GM23338 (cell line): ENCODE results near the gene CGNL1.

Source experiments
- CREB1 ChIP-seq: fragments of 250-450 bp; sonication (Bioruptor Pico); IDR thresholded peaks from 2 replicates; pipeline ENCODE4 v1.5.0; 2020; ENCODE audit warnings: low read depth, mild to moderate bottlenecking, moderate library complexity
- CTCF ChIP-seq, 2 experiments: fragments of 200-600 bp in 1 of 2; sonication (generic) in 1 of 2; conservative IDR thresholded peaks; 2 replicates each; pipeline versions ENCODE4 v1.5.1 to v1.6.1; 2016 to 2017; ENCODE audit warnings: antibody characterized with exemption in 2 of 2, low read depth in 2 of 2, mild to moderate bottlenecking in 2 of 2, moderate library complexity in 1 of 2
- ETS1 ChIP-seq: IDR thresholded peaks from 2 replicates; pipeline ENCODE4 v1.6.1; 2016; ENCODE audit warnings: antibody characterized with exemption
- EZH2 ChIP-seq: fragments of 200-600 bp; sonication (generic); IDR thresholded peaks from one replicate; pipeline ENCODE4 v1.8.0; 2017; ENCODE audit warnings: antibody characterized with exemption, mild to moderate bottlenecking, low read depth; ENCODE audit not compliant: unreplicated experiment
- EZH2phosphoT487 ChIP-seq: fragments of 200-600 bp; sonication (generic); IDR thresholded peaks from one replicate; pipeline ENCODE4 v1.8.1; 2018; ENCODE audit warnings: antibody characterized with exemption; ENCODE audit not compliant: unreplicated experiment
- POLR2AphosphoS5 ChIP-seq: IDR thresholded peaks from 2 replicates; pipeline ENCODE4 v1.6.1; 2016; ENCODE audit warnings: antibody characterized with exemption, low read depth
- REST ChIP-seq: IDR thresholded peaks from one replicate; pipeline ENCODE4 v1.6.1; 2018; ENCODE audit warnings: antibody characterized with exemption; ENCODE audit not compliant: unreplicated experiment
- ZNF114 ChIP-seq: fragments of 250-450 bp; sonication (Bioruptor Pico); IDR thresholded peaks from 2 replicates; pipeline ENCODE4 v1.5.0; 2020; ENCODE audit warnings: mild to moderate bottlenecking, moderate library complexity
- ZNF331 ChIP-seq: fragments of 250-450 bp; sonication (Bioruptor Pico); IDR thresholded peaks from 2 replicates; pipeline ENCODE4 v1.5.0; 2020; ENCODE audit warnings: low read depth, mild to moderate bottlenecking, moderate library complexity
- ZNF462 ChIP-seq: fragments of 250-450 bp; sonication (Bioruptor Pico); IDR thresholded peaks from 2 replicates; pipeline ENCODE4 v1.5.0; 2020; ENCODE audit warnings: mild to moderate bottlenecking, moderate library complexity

GRCh38 chr15:57332326-57332725, 44.0 kb upstream of the CGNL1 start:
- TF ChIP-seq REST (no peak), POLR2AphosphoS5 (no peak), CTCF (conservative IDR thresholded peaks at IDR 0.05; ENCODE audit: low read depth in 2 of 2) (no peak), EZH2 (no peak), EZH2phosphoT487 (no peak), CREB1 (CRISPR knock-in tag) (no peak), ZNF462 (CRISPR knock-in tag) (no peak), ETS1 (no peak), ZNF331 (CRISPR knock-in tag) (no peak), ZNF114 (CRISPR knock-in tag) (no peak)
